Erythroblast (primary cell): ENCODE results near the gene TRNAU1AP.
A peak's percentile ranks its signal among the peaks of the same experiment; 100 is the strongest.
"Not testable (repeated sequence)": the region's sequence is repeated elsewhere in the genome, so short reads cannot be mapped to it uniquely, and the experiment has no call there.

ENCODE experiments used
- DNase-seq, 2 experiments: peaks; one replicate each; lab custom pipeline; 2025; lab: John Stamatoyannopoulos, UW
- GATA1 ChIP-seq: IDR thresholded peaks from 2 replicates; pipeline ENCODE4 v1.6.1; 2011; ENCODE audit warnings: low read depth, mild to moderate bottlenecking, control low read depth, low read length, moderate library complexity
- POLR2A ChIP-seq: IDR thresholded peaks from 2 replicates; pipeline ENCODE4 v1.6.1; 2011; ENCODE audit warnings: mild to moderate bottlenecking, low read length

TRNAU1AP gene

DNA sequence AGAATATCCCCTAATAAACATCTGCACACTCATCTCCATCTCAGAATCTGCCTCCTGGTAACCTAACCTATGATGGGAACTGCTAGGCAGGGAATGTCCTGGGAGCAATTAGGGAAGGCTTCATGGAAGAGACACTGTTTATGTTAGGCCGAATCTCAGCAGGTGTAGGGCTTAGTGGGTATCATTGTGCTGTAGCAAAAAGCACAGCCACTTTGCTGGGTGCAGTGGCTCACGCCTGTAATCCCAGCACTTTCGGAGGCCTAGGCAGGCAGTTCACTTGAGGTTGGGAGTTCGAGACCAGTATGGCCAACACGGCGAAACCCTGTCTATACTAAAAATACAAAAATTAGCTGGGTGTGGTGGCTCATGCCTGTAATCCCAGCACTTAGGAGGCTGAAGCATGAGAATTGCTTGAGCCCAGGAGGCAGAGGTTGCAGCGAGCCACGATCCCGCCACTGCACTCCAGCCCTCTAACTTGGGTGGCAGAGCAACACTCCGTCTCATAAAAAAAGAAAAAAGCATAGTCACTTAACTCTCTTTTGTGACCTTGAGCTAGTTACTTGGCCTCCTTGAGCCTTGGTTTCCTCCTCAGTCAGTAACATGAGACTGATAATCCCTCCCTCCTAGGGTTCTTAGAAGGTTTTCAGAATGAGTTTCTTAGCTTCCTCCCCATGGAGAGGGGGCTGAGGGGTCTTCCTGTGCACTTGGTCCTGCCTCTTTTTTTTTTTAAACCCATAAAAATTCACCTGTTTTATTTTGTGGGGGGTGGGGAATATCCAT is 42.7 kb downstream of the TRNAU1AP start:
- no peak for DNase-seq
- TF ChIP-seq GATA1 (no peak), POLR2A (no peak)

DNA sequence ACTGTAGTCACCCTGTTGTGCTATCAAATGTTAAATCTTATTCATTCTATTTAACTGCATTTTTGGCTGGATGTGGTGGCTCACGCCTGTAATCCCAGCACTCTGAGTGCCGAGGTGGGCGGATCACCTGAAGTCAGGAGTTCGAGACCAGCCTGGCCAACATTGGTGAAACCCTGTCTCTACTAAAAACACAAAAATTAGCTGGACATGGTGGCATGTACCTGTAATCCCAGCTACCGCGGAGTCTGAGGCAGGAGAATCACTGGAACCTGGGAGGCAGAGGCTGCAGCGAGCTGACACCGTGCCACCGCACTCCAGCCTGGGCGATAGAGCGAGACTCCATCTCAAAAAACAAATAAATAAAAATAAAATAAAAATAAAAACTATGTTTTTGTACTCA is 43.4 kb downstream of the TRNAU1AP start:
- DNase-seq = not testable (repeated sequence)

DNA sequence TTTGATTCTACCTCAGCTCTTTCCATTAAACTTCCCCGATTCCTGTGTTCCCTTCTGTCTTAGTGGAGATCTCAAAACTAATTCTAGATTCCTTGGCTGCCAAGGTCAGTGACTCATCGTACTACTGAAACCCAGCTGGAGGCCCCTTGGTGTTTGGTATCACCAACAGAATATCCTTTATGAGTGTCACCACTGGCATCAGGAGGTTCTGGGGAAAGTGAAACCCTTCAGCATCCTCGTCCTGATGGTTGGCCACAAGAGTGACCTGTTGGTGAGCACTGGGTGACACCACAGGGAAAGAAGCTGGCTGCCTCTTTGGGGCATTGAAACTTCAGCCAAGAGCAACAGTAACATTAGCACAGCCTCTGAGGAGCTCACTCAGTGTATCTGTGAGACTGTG is 48.8 kb downstream of the TRNAU1AP start:
- TF ChIP-seq POLR2A = no peak
- no peak for TF ChIP-seq GATA1
- peak in 1 of 2 experiments; percentile 40 for DNase-seq

DNA sequence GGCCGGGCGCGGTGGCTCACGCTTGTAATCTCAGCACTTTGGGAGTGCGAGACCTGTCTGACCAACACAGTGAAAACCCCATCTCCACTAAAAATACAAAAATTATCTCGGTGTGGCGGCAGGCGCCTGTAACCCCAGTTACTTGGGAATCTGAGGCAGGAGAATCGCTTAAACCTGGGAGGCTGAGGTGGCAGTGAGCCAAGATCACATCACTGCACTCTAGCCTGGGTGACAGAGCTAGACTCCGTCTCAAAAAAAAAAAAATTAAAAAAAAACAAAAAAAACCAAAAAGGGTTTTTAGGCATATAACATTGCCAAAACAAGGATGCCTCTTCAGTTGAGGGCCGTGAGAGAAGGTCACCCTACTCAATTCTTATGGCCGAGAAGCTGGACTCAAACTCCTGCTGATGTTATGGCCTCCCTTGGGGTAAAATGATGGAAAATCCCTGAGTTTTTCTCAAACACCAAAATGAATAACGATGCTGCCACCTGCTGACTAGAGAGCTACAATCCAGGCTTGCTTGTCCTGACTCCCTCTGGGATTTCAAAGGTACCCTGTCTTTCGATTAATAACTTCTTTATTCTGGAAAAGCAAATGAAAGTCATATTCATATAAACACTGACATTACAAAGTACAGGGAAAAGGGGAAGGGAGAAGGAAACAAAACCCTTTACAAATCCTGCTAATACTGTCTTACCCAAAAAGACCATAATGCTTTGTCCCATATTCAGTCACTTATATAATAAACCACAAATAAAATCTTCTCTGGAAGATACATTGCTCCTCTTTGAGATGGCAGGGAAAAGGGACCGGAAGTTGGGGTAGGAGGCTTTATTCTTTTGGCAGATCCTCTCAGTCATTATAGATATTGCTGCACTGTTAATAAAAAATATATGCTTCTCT is 49.9 kb downstream of the TRNAU1AP start:
- no peak for TF ChIP-seq POLR2A
- no peak for TF ChIP-seq GATA1
- peak in 1 of 2 experiments; percentile 78 for DNase-seq

DNA sequence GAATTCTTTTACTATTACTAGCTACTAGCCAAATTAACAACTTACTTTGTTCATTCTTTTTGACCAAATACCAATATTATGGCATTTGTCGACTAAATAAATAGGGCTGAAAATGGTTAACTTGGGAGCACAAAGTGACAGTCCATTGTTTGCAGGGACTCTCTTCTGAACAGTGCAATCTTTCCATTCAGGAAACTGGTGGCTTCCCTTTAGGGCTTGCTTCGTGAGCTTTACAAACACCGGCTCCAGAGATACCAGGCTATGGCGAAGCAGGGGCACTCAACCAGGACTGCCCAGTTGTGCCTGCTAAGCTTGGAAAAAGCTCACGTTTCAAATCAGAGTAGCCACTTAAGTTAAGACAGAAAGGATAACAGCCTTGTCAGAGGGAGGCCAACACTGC is 51.5 kb downstream of the TRNAU1AP start:
- DNase-seq = no peak
- TF ChIP-seq GATA1 (no peak), POLR2A (no peak)

DNA sequence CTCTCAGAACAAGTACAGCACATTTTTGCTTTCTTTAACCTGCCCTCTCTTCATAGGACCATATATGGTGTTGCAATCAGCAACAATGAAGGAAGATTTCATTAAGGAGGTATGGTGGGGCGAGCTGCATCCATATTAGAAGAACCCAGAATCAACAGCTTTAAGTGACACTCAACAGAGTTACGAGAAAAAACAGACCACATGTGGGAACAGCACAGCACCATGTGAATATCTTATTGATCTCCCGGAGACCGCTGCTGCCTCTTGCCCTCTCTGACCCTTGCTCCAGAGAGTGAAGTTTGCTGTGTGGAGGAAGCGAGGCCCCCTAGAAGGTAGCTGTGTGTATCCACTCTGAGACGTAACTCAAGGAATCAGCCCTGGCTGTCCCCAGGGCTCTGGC is 52.1 kb downstream of the TRNAU1AP start:
- DNase-seq = no peak
- no peak for TF ChIP-seq POLR2A
- TF ChIP-seq GATA1 = no peak

DNA sequence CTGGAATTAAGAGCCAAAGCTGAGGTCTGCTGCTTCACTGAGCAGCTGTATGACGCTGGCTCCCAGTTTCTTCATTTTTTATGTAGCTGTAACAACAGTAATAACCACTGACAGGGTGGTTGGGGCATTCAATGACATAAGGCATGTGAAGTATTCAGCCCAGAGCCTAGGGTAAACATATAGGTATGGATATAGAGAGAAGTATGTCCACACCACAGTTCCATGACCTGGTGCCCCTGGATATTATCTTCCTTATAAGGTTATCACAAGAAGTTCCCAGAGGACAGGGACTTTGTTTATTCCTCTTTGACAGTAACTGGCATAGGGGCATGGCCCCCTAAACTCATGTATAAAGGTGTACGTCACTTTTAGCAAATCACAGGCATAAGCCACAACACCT is 53.9 kb downstream of the TRNAU1AP start:
- TF ChIP-seq GATA1 (no peak), POLR2A (no peak)
- DNase-seq = no peak

DNA sequence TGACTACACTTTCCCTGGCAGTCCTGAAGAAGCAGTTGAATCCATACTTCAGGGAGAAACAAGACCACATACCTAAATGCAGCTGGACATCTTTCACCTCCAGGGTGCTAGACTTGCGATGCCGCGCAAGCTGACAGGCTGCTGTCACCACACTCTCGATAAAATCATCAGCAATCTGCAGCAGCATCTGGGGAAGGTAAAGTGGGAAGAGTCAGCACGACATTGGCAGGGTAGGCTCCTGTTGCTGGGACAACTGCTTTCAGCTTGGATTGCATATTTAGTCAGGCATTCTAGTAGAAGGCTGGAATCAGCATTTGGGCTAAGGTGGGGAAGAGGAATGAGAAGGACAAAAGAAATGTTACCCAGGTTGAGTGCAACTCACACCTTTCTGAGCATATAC is 60.3 kb downstream of the TRNAU1AP start:
- TF ChIP-seq POLR2A (no peak), GATA1 (no peak)
- no peak for DNase-seq
